ENCODE measurements around the gene SLC23A3.
A peak's percentile ranks its signal among the peaks of the same experiment; 100 is the strongest.

Gene SLC23A3

GRCh38 chr2:219142329-219142728 lies 27.5 kb downstream of the SLC23A3 start:
- DNase-seq (ENCODE audit: low spot score): peak; percentile 83
- FAIRE-seq: peak; percentile 88

GRCh38 chr2:219140722-219141121 lies 29.1 kb downstream of the SLC23A3 start:
- FAIRE-seq: no peak
- DNase-seq (ENCODE audit: low spot score): no peak

- FAIRE-seq: no peak
- no peak for DNase-seq (ENCODE audit: low spot score)
These were observed 35.9 kb downstream of the SLC23A3 start for GRCh38 chr2:219133976-219134375.

- no peak for FAIRE-seq
- DNase-seq (ENCODE audit: low spot score): no peak
These were observed 38.1 kb downstream of the SLC23A3 start for GRCh38 chr2:219131744-219132143.

GRCh38 chr2:219131327-219131726 lies 38.5 kb downstream of the SLC23A3 start:
- no peak for FAIRE-seq
- no peak for DNase-seq (ENCODE audit: low spot score)

- no peak for FAIRE-seq
These were observed 40.2 kb downstream of the SLC23A3 start for GRCh38 chr2:219129589-219129988.

GRCh38 chr2:219128396-219128795 lies 41.4 kb downstream of the SLC23A3 start:
- FAIRE-seq: no peak
- no peak for DNase-seq (ENCODE audit: low spot score)

More at GRCh38 chr2:219129589-219129988, 40.2 kb downstream of the SLC23A3 start:
- DNase-seq (ENCODE audit: low spot score): no peak

- DNase-seq (ENCODE audit: low spot score) (no peak), FAIRE-seq (no peak)
These were observed 42.7 kb downstream of the SLC23A3 start for GRCh38 chr2:219127037-219127635.

GRCh38 chr2:219126555-219126954 lies 43.3 kb downstream of the SLC23A3 start:
- FAIRE-seq (no peak), DNase-seq (ENCODE audit: low spot score) (no peak)

GRCh38 chr2:219125886-219126270 lies 44.0 kb downstream of the SLC23A3 start:
- DNase-seq (ENCODE audit: low spot score) (no peak), FAIRE-seq (no peak)

- FAIRE-seq: peak; percentile 96
These were observed 44.5 kb downstream of the SLC23A3 start for GRCh38 chr2:219125225-219125885.

GRCh38 chr2:219124381-219125110 lies 45.3 kb downstream of the SLC23A3 start:
- DNase-seq (ENCODE audit: low spot score) (no peak), FAIRE-seq (no peak)

More at GRCh38 chr2:219125225-219125885, 44.5 kb downstream of the SLC23A3 start:
- DNase-seq (ENCODE audit: low spot score): peak; percentile 98

GRCh38 chr2:219123356-219124135 lies 46.3 kb downstream of the SLC23A3 start:
- DNase-seq (ENCODE audit: low spot score) (no peak), FAIRE-seq (no peak)

GRCh38 chr2:219122202-219122980 lies 47.4 kb downstream of the SLC23A3 start:
- no peak for DNase-seq (ENCODE audit: low spot score)
- no peak for FAIRE-seq

GRCh38 chr2:219120082-219120481 lies 49.7 kb downstream of the SLC23A3 start:
- no peak for DNase-seq (ENCODE audit: low spot score)
- no peak for FAIRE-seq

GRCh38 chr2:219119422-219120043 lies 50.3 kb downstream of the SLC23A3 start:
- DNase-seq (ENCODE audit: low spot score) (no peak), FAIRE-seq (peak; percentile 53)

GRCh38 chr2:219118504-219118903 lies 51.3 kb downstream of the SLC23A3 start:
- DNase-seq (ENCODE audit: low spot score): no peak
- FAIRE-seq: no peak

GRCh38 chr2:219116776-219117646 lies 52.8 kb downstream of the SLC23A3 start:
- DNase-seq (ENCODE audit: low spot score) (peak; percentile 17), FAIRE-seq (peak; percentile 47)

- FAIRE-seq (no peak), DNase-seq (ENCODE audit: low spot score) (no peak)
These were observed 57.0 kb downstream of the SLC23A3 start for GRCh38 chr2:219112651-219113338.
